ENCODE measurements around the gene PTPRJ. TPM values are rescaled to one million over a fixed set of nuclear protein-coding genes. Genes with fewer than 3 reads are reported as not detected.

The PTPRJ gene
- total RNA-seq, 1 experiment from 2014 or later, result 10.5 TPM

DNA sequence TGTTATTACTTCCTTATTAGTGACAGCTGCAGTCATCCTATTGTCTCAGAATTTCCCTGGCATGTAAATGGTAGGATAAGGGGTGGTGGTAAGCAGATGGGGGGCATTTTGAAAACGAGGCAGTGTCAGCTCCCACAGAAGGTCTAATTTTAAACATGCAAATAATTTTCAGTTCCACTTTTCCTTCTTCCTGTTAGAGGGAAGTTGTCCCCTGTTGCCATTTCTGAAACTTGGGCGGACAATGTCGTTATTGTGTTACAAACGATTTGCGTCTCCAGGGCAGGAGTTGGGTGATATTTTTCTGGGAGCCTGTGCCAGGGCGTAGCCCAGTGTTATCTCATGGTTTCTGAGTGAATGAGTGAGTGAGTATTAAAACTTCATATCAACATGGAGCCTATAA, 7.4 kb downstream of the PTPRJ start:
- H3K79me2 ChIP-seq (ENCODE audit: low read length), result peaks cover 97% of the 10 kb centered on the region
- no peaks in the 10 kb centered on the region for H3F3A ChIP-seq (ENCODE audit: low read length, unreplicated experiment)
- no peak overlapping the region for H3K9ac ChIP-seq (ENCODE audit: low read length)
- H3K36me3 ChIP-seq (ENCODE audit: low read depth, low read length), result no peaks in the 10 kb centered on the region
- no peak overlapping the region for H3K4me3 ChIP-seq (ENCODE audit: low read length)
- TF ChIP-seq, protein P1, sequence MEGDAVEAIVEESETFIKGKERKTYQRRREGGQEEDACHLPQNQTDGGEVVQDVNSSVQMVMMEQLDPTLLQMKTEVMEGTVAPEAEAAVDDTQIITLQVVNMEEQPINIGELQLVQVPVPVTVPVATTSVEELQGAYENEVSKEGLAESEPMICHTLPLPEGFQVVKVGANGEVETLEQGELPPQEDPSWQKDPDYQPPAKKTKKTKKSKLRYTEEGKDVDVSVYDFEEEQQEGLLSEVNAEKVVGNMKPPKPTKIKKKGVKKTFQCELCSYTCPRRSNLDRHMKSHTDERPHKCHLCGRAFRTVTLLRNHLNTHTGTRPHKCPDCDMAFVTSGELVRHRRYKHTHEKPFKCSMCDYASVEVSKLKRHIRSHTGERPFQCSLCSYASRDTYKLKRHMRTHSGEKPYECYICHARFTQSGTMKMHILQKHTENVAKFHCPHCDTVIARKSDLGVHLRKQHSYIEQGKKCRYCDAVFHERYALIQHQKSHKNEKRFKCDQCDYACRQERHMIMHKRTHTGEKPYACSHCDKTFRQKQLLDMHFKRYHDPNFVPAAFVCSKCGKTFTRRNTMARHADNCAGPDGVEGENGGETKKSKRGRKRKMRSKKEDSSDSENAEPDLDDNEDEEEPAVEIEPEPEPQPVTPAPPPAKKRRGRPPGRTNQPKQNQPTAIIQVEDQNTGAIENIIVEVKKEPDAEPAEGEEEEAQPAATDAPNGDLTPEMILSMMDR (conservative IDR thresholded peaks at IDR 0.05; ENCODE audit: low read depth, low read length), result no peak
- TF ChIP-seq EZH2phosphoT487 (IDR thresholded peaks at IDR 0.05; ENCODE audit: borderline replicate concordance, low read length), result no peak
- TF ChIP-seq EZH2 (IDR thresholded peaks at IDR 0.05; ENCODE audit: low read length, unreplicated experiment), result no peak
- no peak overlapping the region for H2AFZ ChIP-seq (ENCODE audit: low read length)
- BruUV-seq (replicated peaks), result no TSS peak
- H4K20me1 ChIP-seq (ENCODE audit: low read length), result no peaks in the 10 kb centered on the region
- peaks cover 46% of the 10 kb centered on the region for H3K4me1 ChIP-seq (ENCODE audit: insufficient read depth, low read length)
- POLR2A ChIA-PET (ENCODE audit: unreplicated experiment), result no interaction called here
- CTCF ChIA-PET, result no interaction called here
- H3K9me2 ChIP-seq (replicated peaks; ENCODE audit: low read length), result no peaks in the 10 kb centered on the region
- no peaks in the 10 kb centered on the region for H3K9me3 ChIP-seq (ENCODE audit: low read length)
- no peaks in the 10 kb centered on the region for H3K27me3 ChIP-seq (ENCODE audit: low read length)
- intact Hi-C loops (cut with micrococcal nuclease), result loop anchor here (10.0 kb wide), 1 partner anchor 133 kb away; no protein-coding TSS in a partner anchor
- H3K27ac ChIP-seq (ENCODE audit: low read length), result no peak overlapping the region
- ATAC-seq (no peak), DNase-seq (no peak)
- no peak overlapping the region for H3K4me2 ChIP-seq (ENCODE audit: low read length)

GRCh38 chr11:47989779-47990178, 9.4 kb downstream of the PTPRJ start:
- Histone ChIP-seq H3K36me3 (ENCODE audit: low read depth, low read length) (no peaks in the 10 kb centered on the region), H3K9me2 (replicated peaks; ENCODE audit: low read length) (no peaks in the 10 kb centered on the region), H3K79me2 (ENCODE audit: low read length) (peaks cover 94% of the 10 kb centered on the region), H4K20me1 (ENCODE audit: low read length) (no peaks in the 10 kb centered on the region), H3K4me2 (ENCODE audit: low read length) (no peak overlapping the region), H3K27me3 (ENCODE audit: low read length) (no peaks in the 10 kb centered on the region), H3K4me3 (ENCODE audit: low read length) (no peak overlapping the region), H3K9me3 (ENCODE audit: low read length) (no peaks in the 10 kb centered on the region), H3K4me1 (ENCODE audit: insufficient read depth, low read length) (peaks cover 39% of the 10 kb centered on the region), H3K27ac (ENCODE audit: low read length) (no peak overlapping the region), H3F3A (ENCODE audit: low read length, unreplicated experiment) (no peaks in the 10 kb centered on the region), H2AFZ (ENCODE audit: low read length) (no peak overlapping the region), H3K9ac (ENCODE audit: low read length) (no peak overlapping the region)
- intact Hi-C loops (cut with micrococcal nuclease), result loop anchor here (10.0 kb wide), 1 partner anchor 135 kb away; no protein-coding TSS in a partner anchor
- ATAC-seq (no peak), DNase-seq (no peak)
- no TSS peak for BruUV-seq (replicated peaks)
- TF ChIP-seq, protein P1 (conservative IDR thresholded peaks at IDR 0.05; ENCODE audit: low read depth, low read length), result no peak
- no peak for TF ChIP-seq EZH2 (IDR thresholded peaks at IDR 0.05; ENCODE audit: low read length, unreplicated experiment)
- no peak for TF ChIP-seq EZH2phosphoT487 (IDR thresholded peaks at IDR 0.05; ENCODE audit: borderline replicate concordance, low read length)
- POLR2A ChIA-PET (ENCODE audit: unreplicated experiment), result no interaction called here
- CTCF ChIA-PET, result no interaction called here

DNA sequence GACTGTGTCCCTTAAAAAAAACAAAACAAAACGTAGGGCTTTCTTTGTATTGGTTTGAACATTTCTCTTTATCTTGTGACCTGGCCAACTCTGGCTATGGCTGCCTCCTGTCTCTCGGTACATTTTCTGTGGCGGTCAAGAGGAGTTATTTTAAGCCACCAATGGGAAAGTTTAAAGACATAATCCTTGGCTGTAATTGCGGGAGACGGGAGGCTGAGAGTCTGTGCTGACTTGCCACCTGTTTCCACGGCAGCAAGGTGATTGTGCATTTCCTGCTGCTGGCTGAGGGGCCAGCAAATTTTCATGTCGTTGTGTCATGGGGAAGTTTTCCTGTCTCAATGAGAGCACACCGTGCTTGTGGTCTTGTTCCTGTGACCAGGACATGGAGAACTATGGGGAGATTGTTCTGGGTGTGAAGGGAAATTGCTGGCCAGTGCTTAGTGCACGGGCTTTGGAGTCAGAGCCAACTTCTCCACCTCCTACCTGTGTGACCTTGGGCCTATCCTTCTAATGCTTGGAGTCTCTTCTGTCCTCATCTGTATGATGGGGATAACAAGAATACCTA, 11.0 kb downstream of the PTPRJ start:
- no TSS peak for BruUV-seq (replicated peaks)
- Histone ChIP-seq H3K4me1 (ENCODE audit: insufficient read depth, low read length) (peaks cover 33% of the 10 kb centered on the region), H3K4me3 (ENCODE audit: low read length) (no peak overlapping the region), H3K9me2 (replicated peaks; ENCODE audit: low read length) (no peaks in the 10 kb centered on the region), H3K4me2 (ENCODE audit: low read length) (peak overlapping the region; percentile 46), H3K36me3 (ENCODE audit: low read depth, low read length) (no peaks in the 10 kb centered on the region), H4K20me1 (ENCODE audit: low read length) (no peaks in the 10 kb centered on the region), H3K9me3 (ENCODE audit: low read length) (no peaks in the 10 kb centered on the region), H3K79me2 (ENCODE audit: low read length) (peaks cover 91% of the 10 kb centered on the region), H2AFZ (ENCODE audit: low read length) (peak overlapping the region; percentile 50), H3K9ac (ENCODE audit: low read length) (no peak overlapping the region), H3F3A (ENCODE audit: low read length, unreplicated experiment) (no peaks in the 10 kb centered on the region), H3K27ac (ENCODE audit: low read length) (peak overlapping the region; percentile 31), H3K27me3 (ENCODE audit: low read length) (no peaks in the 10 kb centered on the region)
- CTCF ChIA-PET, result interaction anchor here (0.7 kb wide), 2 partner anchors 65 to 73 kb away, joined by 3 read pairs; no protein-coding TSS in a partner anchor
- intact Hi-C loops (cut with micrococcal nuclease), result no loop called here
- TF ChIP-seq EZH2phosphoT487 (IDR thresholded peaks at IDR 0.05; ENCODE audit: borderline replicate concordance, low read length) (no peak), EZH2 (IDR thresholded peaks at IDR 0.05; ENCODE audit: low read length, unreplicated experiment) (no peak)
- TF ChIP-seq, protein P1 (conservative IDR thresholded peaks at IDR 0.05; ENCODE audit: low read depth, low read length), result no peak
- DNase-seq (peak; percentile 49), ATAC-seq (peak; percentile 41)
- POLR2A ChIA-PET (ENCODE audit: unreplicated experiment), result interaction anchor here (0.6 kb wide), 1 partner anchor 8 kb away, joined by 3 read pairs; no protein-coding TSS in a partner anchor
